Subcutaneous adipose tissue (tissue), 4 donors: ENCODE results near the gene CBX1. TPM values are rescaled to one million over a fixed set of nuclear protein-coding genes. Genes with fewer than 3 reads are reported as not detected.

Source experiments
- total RNA-seq, 4 donors: library from RNA; depleted of rRNA; stranded (reverse); fragments of >200 nt; gene quantifications; one replicate each; pipeline ENCODE4 v1.1.0, GENCODE V29; 2016
- TF ChIP-seq, protein P1 (sequence below): fragments of 450-650 bp; IDR thresholded peaks from one replicate; pipeline ENCODE4 v1.5.1; 2016; ENCODE audit warnings: low read depth, mild to moderate bottlenecking, control low read depth, antibody characterized with exemption, moderate library complexity

CBX1 gene
- total RNA-seq, 4 donors from 2014 or later = 21.1 to 32.8 (median 27.9) TPM

- TF ChIP-seq, protein P1, sequence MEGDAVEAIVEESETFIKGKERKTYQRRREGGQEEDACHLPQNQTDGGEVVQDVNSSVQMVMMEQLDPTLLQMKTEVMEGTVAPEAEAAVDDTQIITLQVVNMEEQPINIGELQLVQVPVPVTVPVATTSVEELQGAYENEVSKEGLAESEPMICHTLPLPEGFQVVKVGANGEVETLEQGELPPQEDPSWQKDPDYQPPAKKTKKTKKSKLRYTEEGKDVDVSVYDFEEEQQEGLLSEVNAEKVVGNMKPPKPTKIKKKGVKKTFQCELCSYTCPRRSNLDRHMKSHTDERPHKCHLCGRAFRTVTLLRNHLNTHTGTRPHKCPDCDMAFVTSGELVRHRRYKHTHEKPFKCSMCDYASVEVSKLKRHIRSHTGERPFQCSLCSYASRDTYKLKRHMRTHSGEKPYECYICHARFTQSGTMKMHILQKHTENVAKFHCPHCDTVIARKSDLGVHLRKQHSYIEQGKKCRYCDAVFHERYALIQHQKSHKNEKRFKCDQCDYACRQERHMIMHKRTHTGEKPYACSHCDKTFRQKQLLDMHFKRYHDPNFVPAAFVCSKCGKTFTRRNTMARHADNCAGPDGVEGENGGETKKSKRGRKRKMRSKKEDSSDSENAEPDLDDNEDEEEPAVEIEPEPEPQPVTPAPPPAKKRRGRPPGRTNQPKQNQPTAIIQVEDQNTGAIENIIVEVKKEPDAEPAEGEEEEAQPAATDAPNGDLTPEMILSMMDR = no peak
Measured at GRCh38 chr17:48104440-48104839, 3.2 kb upstream of the CBX1 start.

DNA sequence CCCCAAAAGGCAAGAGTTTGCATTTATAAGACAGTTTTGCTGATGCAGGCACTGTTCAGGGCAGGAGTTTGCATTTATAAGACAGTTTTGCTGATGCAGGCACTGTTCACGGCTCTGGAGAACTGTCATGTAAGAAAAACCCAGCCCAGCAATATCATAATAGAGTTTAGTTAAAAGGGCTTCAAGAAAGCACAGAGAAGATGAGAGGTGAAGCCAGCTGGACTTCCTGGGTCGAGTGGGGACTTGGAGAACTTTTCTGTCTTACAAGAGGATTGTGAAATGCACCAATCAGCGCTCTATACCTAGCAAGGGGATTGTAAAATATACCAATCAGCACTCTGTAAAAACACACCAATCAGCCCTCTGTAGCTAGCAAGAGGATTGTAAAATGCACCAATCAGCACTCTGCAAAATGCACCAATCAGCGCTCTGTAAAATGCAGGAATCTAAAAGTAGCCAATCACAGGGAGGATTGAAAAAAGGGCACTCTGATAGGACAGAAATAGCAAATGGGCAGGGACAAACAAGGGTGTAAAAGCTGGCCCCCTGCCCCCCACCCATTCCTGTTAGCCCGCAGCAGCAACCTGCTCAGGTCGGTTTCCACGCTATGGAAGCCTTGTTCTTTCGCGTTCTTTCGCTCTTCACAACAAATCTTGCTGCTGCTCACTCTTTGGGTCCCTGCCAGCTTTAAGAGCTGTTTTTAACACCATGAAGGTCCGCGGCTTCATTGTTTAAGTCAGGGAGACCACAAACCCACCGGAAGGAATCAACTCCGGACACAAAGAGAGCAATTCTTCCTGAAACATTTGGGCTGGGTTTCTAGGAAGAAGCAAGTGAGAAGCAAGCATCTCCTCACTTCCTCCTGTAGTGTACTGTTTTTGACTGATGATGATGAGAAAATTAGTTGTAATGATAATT is 1.8 kb upstream of the CBX1 start:
- TF ChIP-seq, protein P1 = no peak

GRCh38 chr17:48102043-48102750 is 919 bp upstream of the CBX1 start:
- TF ChIP-seq, protein P1 = no peak

- TF ChIP-seq, protein P1 = no peak
Measured at GRCh38 chr17:48100591-48101011, 677 bp downstream of the CBX1 start.

DNA sequence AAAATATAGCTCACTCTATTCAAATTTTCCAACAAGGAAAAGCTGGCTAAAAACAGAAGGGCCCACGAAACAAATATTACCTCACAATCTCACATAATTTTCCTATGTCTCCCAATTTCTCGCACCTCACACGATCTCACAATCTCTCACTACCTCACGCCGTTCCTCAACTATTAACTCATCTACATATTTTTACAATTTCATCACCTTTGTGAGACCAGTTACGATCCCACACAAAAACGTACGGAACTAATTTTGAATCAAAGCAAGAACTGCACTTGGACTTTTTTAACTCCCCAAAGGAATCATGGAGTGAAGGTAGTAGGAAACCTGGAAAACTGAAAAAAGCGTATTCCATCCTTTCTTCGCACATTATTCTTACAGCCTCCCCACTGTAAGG is 1.1 kb downstream of the CBX1 start:
- TF ChIP-seq, protein P1 = no peak

DNA sequence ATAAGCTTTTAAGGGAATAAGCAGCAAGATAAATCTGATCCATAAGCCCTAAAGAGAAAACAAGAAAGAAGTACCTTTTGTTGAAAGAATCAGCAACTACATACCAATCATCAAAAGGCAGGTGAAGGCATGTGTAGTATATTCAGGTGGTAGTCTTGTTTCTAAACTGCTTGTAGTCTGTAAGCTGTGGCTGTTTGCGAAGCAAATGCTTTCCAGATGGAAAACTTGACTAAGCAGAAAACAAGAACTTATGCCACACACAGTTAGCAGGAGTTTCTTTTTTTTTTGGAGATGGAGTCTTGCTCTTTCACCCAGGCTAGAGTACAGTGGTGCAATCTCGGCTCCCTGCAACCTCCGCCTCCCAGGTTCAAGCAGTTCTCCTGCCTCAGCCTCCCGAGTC is 5.7 kb downstream of the CBX1 start:
- TF ChIP-seq, protein P1 = no peak
